ENCODE data around the gene IL17RD.

Gene IL17RD

GRCh38 chr3:57164657-57165573 is at the start of gene IL17RD:
IL17RD (minus strand) TSS chr3:57165353; CDS start chr3:57165286, 67 bp downstream.
- DNase-seq (ENCODE audit: low spot score), result peak; percentile 62

GRCh38 chr3:57206423-57206822 is 41.3 kb upstream of the IL17RD start:
- DNase-seq (ENCODE audit: low spot score), result no peak

GRCh38 chr3:57199895-57200297 is 34.7 kb upstream of the IL17RD start, which contains the start of gene HESX1:
HESX1 (minus strand) TSS chr3:57199978; CDS start chr3:57199918, 60 bp downstream.
- DNase-seq (ENCODE audit: low spot score), result no peak

GRCh38 chr3:57194641-57195040 is 29.5 kb upstream of the IL17RD start:
- no peak for DNase-seq (ENCODE audit: low spot score)

DNA sequence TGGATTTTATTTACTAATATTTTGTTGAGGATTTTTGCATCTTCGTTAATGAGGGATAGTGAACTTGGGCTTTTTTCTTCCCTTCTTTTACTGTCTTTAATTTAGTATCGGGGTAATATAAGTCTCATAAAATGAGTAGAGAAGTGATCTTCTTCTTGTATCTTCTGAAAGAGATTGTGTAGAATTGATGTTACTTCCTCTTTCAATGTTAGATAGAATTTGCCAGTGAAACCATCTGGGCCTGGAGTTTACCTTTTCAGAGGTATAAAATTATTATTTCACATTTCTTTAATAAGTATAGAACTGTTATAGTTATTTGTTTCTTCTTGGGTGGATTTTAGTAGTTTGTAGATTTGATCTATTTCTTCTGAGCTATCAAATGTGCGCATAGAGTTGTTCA is 26.9 kb upstream of the IL17RD start:
- DNase-seq (ENCODE audit: low spot score), result no peak

DNA sequence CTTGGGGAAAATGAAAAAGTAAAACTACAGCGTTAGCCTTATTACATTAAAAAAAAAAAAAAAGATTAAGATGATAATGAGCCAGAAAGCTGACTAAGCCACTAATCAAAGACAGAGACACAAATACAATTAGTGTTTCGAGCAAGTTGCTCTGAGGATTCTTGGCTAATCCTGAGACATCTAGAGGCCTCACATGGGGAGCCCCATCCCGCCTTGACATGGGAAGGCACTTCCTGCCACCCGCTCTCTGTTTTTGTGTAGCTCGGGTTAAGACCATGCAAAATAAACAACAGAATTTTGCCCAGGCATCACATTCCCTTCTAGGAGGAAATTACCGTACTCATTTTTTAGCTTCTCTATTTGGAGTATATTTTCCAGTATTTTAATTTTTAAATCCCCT is 19.4 kb upstream of the IL17RD start:
- no peak for DNase-seq (ENCODE audit: low spot score)

DNA sequence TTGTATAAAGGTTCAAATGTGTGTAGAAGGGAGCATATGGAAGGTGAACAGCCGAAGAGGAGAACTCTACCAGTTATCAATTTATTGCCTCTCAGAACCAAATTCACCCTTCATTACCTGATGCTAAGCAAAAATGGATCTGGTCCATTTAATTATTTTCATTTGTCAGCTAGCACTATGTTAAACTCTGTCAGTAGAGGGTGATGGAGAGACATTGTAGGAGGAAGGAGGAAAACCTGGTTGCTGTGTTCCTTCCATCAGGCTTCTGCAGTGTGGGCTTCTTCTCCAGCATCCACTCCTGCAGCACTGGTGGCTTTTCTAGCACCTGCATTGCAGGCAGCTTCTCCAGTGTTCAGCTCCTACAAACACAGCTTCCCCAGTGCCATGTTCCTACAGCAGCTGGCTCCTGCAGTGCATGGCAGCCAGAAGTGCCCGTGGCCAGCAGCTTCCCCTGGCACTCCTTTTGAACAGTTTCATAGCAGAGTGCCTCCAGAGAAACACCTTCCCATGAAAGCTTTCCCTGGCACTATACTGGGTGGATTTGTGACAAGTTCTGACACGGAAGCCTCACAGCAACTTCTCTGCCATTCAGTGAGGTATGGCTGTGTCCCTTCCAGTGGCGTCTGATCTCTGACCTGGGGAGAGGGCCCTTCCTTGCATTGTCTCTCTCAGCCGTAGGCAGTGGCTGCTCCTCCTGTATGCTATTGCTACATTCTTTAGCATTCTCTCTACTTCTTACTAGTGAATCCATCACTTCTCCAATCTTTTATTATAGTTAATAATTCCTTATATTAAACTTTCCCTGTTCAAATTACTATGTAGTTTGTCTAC is 14.6 kb upstream of the IL17RD start:
- peak; percentile 12 for DNase-seq (ENCODE audit: low spot score)

DNA sequence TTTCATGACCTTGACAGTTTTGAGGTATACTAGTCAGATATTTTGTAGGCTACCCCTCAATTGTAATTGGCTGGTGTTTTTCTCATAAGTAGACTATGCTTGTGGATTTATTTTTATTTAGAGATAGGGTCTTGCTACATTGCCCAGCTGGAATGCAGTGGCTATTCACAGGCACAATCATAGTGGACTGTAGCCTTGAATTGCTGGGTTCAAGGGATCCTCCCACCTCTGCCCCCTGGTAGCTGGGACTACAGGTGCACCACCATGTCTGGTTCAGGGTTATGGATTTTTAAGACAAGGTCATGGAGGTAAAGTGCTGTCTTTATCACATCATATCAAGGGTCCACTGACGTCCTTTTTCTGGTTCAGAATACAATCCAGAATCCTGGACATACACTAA is 10.9 kb upstream of the IL17RD start:
- DNase-seq (ENCODE audit: low spot score), result no peak

DNA sequence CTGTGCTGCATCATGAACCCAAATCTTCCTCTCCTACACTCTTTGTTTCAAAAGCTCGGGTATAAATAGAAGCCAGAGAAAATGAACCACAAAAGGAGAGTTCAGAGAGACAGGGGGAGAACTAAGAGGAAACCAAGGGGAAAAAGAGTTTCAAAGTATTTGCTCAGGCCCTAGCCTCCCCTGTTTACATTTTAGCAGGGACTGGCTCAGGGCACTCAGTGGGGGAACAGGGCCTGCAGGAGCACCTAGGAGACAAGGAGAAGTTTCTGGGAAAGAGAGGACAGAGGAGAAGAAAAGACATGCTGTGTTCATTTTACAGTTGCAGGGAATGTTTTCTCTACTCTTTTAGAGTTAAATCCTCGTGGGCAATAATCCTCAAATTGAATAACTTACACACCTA is 8.5 kb upstream of the IL17RD start:
- DNase-seq (ENCODE audit: low spot score), result no peak

- no peak for DNase-seq (ENCODE audit: low spot score)
Measured at GRCh38 chr3:57170946-57171345, 5.8 kb upstream of the IL17RD start.

GRCh38 chr3:57169872-57170623 is 4.9 kb upstream of the IL17RD start:
- DNase-seq (ENCODE audit: low spot score), result peak; percentile 52

- no peak for DNase-seq (ENCODE audit: low spot score)
Measured at GRCh38 chr3:57169108-57169507, 4.0 kb upstream of the IL17RD start.

DNA sequence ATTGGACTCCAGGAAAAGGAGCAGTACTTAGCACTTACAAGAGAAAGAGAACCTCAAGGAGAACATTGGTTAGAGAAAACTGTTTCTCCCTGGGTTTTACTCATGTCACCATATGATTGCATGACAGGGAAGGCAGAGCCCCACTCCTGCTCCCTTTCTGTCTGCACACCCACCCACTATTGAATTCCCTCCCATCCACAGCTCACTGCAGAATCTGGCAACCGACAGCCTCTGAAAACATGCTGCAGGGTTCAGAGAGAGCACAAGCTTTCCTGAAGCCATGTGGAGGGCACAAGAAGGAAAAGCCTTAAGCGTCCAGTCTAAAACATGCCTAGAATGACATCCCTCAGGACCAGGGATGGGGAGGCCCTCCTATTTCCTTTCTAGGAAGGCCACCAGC is 3.0 kb upstream of the IL17RD start:
- DNase-seq (ENCODE audit: low spot score), result no peak

- DNase-seq (ENCODE audit: low spot score), result no peak
Measured at GRCh38 chr3:57166660-57167059, 1.5 kb upstream of the IL17RD start.

DNA sequence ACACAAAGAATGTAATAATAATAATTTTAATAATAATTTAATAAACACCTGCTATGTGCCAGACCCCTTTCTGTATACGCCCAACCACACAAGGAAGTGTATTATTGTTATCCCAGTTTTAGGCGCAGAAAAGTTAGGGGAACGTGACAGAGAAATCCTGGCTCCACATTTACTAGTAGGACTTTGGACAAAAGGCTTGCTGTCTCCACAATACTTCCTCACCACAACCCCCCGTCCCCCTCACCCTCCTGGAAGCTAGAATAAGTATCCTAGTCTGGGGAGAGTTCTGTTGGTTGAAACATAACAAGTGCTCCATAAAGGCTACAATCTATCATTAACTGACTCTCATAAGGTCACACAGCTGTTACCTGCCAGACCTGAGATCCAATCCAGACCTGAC is 488 bp upstream of the IL17RD start:
- DNase-seq (ENCODE audit: low spot score), result no peak

DNA sequence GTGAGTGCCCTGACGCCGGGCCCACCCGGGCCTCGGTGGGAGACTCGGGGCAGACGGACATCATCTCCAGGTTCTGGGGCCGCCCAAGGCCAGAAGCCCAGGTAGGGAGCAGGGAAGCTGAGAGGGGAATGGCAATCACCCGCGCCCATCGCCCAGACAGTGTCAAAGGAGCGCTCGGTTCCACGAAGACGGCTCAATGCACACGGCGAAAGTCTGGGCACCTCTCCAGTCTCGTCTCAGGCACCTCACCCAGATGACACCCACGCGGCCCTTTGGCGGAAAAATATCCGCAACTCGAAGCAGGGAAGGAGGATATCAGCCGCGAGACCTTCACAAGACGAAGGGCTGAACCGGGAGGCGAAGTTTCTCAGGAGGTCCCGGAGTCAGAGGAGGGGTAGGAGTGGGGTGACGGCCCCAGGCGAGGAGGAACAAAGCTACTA is 916 bp downstream of the IL17RD start:
- no peak for DNase-seq (ENCODE audit: low spot score)

DNA sequence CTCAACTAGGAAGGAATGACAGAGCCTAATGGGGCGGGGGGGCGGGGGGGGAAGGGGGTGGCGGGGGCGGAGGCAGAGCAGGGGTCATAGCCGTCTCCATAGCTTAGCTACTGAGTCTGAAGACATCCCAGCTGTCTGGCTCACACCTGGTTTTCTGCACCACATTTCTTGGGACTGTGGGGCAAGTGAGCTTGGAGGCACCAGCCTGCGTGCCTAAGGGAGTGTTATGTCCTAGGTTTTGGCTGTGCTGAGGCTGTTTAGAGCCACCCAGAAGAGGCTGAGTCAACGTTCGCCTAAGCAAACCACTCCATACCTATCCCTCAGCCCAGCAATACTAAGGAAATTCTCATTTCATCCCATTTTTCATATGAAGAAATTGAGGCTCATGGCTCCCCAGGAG is 1.4 kb downstream of the IL17RD start:
- DNase-seq (ENCODE audit: low spot score), result no peak

GRCh38 chr3:57161915-57162314 is 3.2 kb downstream of the IL17RD start:
- DNase-seq (ENCODE audit: low spot score), result no peak

GRCh38 chr3:57160765-57161538 is 4.2 kb downstream of the IL17RD start:
- no peak for DNase-seq (ENCODE audit: low spot score)

- DNase-seq (ENCODE audit: low spot score), result no peak
Measured at GRCh38 chr3:57160076-57160764, 4.9 kb downstream of the IL17RD start.

Measured in HuH-7 (cell line).